Measurements from ENCODE around the gene SCAMP4. TPM values are rescaled to one million over a fixed set of nuclear protein-coding genes. Genes with fewer than 3 reads are reported as not detected.

The SCAMP4 gene
- total and polyA plus RNA-seq, 9 of the 15 experiments (the other 6 are each of a cell fraction or from before 2014, with no cell fraction given), result 0.81 to 45.9 (median 12.8) TPM

GRCh38 chr19:1864480-1865171, 40.6 kb upstream of the SCAMP4 start (continued):
- TF ChIP-seq TOE1 (IDR thresholded peaks at IDR 0.05; ENCODE audit: borderline replicate concordance) (no peak), TOE1 (CRISPR knock-in tag; IDR thresholded peaks at IDR 0.05; ENCODE audit: borderline replicate concordance, low read depth) (no peak), YY1 (IDR thresholded peaks at IDR 0.05; ENCODE audit: borderline replicate concordance in 1 of 3, control insufficient read depth in 1 of 3, extremely low read depth in 1 of 3, insufficient read depth in 3 of 3, insufficient read length in 1 of 3, insufficient replicate concordance in 2 of 3, low read depth in 1 of 3, low read length in 2 of 3) (peak in 1 of 3 experiments; percentile 66), NR2C2 (CRISPR knock-in tag; IDR thresholded peaks at IDR 0.05) (peak; percentile 29; the same call in 1 of the 2 replicates), NR2C2 (tag; IDR thresholded peaks at IDR 0.05) (peak; percentile 84), GTF2B (IDR thresholded peaks at IDR 0.05; ENCODE audit: extremely low read depth, insufficient read length) (no peak), CREB1 (IDR thresholded peaks at IDR 0.05) (no peak), CREB1 (CRISPR knock-in tag; IDR thresholded peaks at IDR 0.05) (peak; percentile 18; the same call in 1 of the 2 replicates), ETV6 (IDR thresholded peaks at IDR 0.05; ENCODE audit: borderline replicate concordance in 1 of 2, low read depth in 2 of 2, low read length in 1 of 2) (0 out of 4 replicates have a peak, but pooled peaks of 1 of the 2 experiments have one; percentile 21), ETV6 (CRISPR knock-in tag; IDR thresholded peaks at IDR 0.05; ENCODE audit: borderline replicate concordance) (no peak), SMC3 (conservative IDR thresholded peaks at IDR 0.05; ENCODE audit: insufficient read depth, low read depth, low read length) (peak; percentile 59; the same call in 1 of the 2 replicates), CREM (IDR thresholded peaks at IDR 0.05; ENCODE audit: low read depth) (peak; percentile 44), RUNX1 (IDR thresholded peaks at IDR 0.05; ENCODE audit: low read depth) (0 out of 2 replicates have a peak, but pooled peaks have one; percentile 59), TAL1 (IDR thresholded peaks at IDR 0.05) (no peak), NUFIP1 (IDR thresholded peaks at IDR 0.05; ENCODE audit: partially characterized antibody) (no peak)
- TF ChIP-seq, protein P1, sequence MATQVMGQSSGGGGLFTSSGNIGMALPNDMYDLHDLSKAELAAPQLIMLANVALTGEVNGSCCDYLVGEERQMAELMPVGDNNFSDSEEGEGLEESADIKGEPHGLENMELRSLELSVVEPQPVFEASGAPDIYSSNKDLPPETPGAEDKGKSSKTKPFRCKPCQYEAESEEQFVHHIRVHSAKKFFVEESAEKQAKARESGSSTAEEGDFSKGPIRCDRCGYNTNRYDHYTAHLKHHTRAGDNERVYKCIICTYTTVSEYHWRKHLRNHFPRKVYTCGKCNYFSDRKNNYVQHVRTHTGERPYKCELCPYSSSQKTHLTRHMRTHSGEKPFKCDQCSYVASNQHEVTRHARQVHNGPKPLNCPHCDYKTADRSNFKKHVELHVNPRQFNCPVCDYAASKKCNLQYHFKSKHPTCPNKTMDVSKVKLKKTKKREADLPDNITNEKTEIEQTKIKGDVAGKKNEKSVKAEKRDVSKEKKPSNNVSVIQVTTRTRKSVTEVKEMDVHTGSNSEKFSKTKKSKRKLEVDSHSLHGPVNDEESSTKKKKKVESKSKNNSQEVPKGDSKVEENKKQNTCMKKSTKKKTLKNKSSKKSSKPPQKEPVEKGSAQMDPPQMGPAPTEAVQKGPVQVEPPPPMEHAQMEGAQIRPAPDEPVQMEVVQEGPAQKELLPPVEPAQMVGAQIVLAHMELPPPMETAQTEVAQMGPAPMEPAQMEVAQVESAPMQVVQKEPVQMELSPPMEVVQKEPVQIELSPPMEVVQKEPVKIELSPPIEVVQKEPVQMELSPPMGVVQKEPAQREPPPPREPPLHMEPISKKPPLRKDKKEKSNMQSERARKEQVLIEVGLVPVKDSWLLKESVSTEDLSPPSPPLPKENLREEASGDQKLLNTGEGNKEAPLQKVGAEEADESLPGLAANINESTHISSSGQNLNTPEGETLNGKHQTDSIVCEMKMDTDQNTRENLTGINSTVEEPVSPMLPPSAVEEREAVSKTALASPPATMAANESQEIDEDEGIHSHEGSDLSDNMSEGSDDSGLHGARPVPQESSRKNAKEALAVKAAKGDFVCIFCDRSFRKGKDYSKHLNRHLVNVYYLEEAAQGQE (IDR thresholded peaks at IDR 0.05; ENCODE audit: borderline replicate concordance), result peak; percentile 64; the same call in 1 of the 2 replicates
- TF ChIP-seq, protein P1 (CRISPR knock-in tag; IDR thresholded peaks at IDR 0.05; ENCODE audit: low read depth), result no peak

Data from K562 (cell line).